HG02852 (cell line): ENCODE results near the gene ALK.
A peak's percentile ranks its signal among the peaks of the same experiment; 100 is the strongest.

Experiments
- ATAC-seq: cut with Tn5 transposase; IDR thresholded peaks from one replicate; pipeline ENCODE4 v1.9.1; 2021; ENCODE audit warnings: mild to moderate bottlenecking, moderate library complexity; ENCODE audit not compliant: unreplicated experiment

ALK gene

DNA sequence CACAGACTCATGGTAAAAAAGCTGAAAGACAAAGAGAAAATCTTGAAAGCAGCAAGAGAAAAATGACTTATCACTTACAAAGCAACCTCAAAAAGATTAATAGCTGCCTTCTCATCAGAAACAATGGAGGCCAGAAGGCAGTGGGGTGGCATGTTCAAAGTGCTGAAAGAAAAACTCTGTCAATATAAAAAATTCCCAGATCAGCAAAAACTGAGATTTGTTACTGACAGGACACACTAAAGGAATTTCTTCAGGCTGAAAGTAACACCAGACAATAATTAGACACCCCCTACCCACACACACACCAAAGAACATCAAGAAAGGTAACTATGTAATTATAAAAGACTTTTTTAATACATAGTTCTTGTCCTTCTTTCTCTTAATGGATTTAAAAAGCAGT is 495.0 kb downstream of the ALK start:
- no peak for ATAC-seq

GRCh38 chr2:29425866-29426265 is 495.5 kb downstream of the ALK start:
- ATAC-seq = no peak

GRCh38 chr2:29423061-29423666 is 498.2 kb downstream of the ALK start:
- ATAC-seq = peak; percentile 71

DNA sequence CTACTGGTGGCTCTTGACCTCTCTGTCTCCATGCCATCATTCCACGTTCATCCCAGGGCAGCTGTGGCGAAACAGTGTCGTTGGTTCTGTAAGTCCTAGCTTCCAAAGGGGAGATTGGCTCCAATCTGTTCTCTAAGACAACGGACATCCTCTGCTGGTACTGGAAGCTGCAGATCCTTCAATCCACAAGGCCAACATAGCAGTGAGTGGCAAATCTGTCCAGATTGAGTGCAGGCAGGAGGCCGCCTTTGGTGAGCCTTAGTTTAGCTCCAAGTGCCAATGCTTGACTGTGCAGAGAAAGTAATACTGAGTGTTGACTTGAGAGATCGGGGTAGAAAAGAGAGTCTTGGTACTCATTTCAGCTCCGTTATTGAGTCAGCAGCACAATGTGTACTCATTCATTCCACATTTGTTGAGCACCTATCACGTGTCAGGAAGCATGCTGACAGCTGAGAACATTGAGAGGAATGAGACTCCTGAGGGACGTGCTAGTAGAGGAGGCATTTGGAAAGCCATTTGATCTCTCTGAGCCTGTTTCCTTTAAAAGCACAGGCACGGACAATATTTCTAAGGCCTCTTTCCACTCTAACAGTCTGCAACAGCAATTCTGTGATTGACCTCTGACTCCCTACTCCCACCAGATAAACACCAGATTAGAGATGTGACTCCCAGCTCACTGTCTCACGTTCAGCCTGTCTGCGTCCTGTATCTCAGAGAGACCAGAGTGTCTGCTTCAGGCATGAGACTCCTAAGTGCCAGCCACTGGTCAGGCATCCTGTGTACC is 500.2 kb downstream of the ALK start:
- ATAC-seq = no peak

- ATAC-seq = no peak
Observed at GRCh38 chr2:29420464-29420863, 500.9 kb downstream of the ALK start.

DNA sequence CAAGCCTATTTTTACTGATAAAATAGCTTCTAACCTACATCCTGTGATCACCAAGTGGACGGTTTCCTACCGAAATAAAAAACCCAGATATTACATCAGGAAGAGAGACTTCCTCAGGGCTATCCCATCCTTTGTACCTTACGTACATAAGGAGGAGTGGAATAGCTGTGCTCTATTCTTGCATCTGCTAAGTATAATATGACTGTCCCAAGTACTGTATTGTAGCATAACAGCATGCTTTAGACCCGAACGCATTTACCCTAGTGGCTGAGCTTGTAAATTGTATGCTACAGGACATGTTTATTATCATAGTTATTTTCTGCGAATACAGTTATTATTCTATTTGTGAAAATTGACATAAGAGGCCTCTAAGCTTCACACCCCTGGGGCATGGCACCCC is 503.8 kb downstream of the ALK start:
- ATAC-seq = no peak

GRCh38 chr2:29412197-29412925 is 509.0 kb downstream of the ALK start:
- no peak for ATAC-seq

GRCh38 chr2:29405707-29406106 is 515.7 kb downstream of the ALK start:
- no peak for ATAC-seq

DNA sequence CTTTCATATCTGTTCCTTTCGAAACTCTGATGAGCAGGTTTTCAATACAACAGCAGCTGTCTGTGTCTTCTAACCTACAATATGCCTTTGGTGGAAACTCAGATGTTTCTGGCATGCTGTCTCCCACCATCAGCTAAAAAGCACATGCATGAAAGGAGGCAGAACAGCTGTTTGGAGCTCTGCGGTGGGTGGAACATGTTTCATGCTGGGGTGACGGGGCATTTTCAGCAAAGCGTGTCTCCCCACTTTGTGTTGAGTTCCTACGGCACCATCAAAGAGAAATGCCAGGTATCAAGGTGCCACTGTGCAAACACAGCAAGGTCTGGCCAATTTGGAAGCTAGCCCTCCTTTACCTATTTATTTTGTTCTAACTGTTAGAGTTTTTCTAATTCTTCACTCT is 516.1 kb downstream of the ALK start:
- ATAC-seq = no peak

DNA sequence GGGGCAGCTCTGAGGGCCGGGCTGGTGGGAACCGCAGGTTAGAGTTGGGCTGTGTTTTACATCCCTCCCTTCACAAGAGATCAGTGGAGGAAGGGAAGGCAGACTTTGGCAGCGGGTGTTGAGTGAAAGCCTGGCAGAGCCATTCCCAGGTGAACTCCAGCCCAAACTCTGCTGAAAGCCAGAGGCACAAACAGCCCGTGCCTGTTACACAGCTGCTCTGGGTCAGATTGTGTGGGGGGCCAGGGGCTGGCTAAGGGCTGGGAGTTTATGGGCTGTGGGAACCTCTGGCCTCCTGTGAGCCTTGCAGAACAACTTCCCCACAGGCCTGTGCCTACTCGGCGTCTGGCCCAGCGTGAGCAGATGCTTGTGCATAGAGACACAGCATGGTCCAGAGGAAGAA is 519.4 kb downstream of the ALK start:
- ATAC-seq = no peak

DNA sequence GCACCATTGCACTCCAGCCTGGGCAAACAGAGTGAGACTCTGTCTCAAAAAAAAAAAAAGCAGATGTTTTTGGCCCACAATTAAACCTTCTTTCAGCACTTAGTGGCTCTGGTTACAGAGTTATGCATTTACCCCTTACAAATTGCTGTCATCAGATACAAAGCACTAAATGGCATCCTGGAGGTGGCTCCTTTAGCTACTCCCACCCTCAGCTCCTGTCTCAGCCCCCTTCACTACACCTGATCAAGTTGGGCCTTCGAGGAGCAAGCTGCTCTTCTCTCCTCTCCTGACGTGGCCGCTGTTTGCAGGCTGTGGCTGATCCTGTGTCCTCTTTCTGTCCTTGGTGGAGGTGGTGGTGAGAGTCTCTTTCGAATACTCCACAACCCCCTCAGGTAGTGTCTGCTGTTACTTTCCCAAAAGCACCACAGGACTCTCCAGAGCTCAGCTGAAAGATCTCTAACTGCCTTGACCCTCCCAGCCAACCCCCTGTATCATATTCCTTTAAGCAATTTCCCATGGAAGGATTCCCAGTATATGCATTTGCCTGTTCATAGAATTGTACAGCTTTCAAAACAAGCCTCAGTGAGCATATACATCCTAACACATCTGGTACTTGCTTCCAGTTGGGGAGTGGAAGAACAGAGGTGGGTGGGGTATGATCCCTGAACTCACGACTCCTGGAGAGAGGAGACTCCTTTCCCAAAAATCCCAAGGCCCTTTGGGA is 520.3 kb downstream of the ALK start:
- no peak for ATAC-seq

DNA sequence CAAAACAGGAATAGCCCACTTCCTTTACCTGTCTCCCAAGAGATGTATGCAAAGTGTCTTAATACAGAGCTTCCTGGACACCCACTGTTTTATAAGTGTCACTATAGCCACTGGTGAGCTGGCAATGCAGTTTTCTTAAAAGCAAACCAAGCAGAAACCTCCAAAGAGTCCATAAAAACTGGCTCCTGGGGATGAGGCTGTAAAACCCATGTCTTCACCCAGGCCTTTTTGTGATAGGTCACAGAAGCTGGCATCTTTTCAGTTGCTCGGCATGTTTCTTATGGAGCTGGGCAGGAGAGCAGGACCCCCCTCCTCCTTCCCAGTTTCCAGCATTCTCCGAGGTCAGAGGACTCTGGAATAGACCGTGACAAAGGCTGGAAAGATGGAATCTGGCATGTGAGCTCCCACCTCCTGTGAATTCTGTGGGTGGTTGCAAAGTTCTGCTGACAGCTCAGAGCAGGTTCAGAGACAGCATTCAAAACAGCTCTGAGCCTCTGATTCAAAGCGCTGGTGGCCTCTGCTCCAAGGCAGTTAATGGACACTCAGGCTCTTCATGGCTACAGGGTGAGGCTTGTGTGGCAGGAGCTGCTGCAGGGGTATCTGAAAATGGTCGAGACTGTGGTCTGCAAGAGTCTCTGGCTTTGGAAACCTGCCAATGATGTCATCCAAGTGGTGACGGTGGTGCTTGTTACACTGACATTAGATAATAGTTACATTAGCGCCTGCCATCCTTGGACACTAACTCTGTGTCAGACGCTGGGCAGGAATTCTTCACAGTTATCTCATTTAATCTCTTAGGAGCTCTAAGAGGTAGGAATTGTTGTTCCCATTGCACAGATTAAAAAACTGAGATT is 522.8 kb downstream of the ALK start:
- no peak for ATAC-seq

DNA sequence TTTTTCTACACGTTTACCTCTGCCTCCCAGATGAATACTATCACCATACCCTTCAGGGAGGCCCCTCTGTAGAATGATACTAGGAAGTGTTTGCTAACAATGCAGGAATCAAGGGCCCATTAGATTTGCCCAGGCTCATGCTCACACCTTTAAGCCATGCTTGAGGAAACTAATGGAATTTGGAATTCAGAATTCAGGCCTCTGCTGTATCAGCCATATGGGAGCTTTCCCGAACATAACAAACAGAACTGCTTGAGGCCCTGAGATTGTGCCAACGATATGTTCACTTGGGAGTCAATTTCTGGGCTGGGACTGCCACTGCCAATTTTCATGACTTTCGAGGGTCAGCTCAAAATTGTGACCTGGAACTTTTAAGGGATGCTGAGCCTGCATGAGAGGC is 523.7 kb downstream of the ALK start:
- ATAC-seq = no peak

- ATAC-seq = no peak
Observed at GRCh38 chr2:29397039-29397438, 524.3 kb downstream of the ALK start.

DNA sequence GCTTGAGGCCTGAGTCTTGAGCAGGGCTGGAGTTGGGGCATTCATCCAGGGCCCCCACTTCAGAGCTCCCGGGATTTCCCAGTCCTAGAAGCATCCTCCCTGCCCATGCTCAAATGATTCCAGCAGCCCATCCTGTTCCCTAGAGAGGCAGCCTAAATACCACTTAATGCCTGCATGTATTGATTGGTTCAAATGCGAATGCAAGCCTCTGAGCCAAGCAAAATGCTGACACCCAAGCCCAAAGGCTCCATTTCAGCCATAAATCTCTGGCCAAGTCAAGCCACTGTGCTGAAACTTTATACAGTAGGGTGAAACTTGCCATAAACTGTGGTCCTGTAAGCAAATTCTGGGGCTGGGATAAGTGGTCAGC is 526.4 kb downstream of the ALK start:
- no peak for ATAC-seq

DNA sequence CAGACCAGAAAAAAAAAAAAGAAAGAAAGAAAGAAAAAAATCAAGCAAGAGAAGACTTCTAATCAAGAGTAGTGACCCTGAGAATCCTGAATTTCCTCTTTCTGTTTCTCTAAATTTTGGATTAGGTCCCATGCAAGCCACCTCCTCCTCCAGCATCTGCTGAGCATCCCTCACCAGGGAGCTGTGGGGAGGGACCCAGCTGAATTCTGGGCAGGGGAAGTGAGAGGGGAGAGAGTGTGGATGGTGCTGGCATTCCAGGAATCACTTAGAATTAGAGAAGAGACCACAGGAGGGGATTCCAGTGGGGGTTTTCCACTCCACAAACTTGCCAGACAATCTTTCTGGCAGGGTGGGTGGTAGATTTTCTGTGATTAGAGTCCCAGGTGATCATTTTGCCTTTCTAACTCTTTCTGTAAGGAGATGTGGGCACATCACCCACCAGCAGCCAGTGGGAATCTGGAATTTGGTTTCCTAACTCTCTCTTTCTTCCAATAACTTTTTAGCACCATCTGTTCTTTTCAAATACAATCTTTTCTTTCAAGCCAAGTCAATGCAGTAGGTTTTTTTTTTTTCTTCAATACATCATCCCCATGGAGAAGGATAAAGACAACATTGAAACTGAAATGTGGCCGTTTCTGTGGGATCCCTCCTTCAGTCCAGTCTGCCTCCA is 526.9 kb downstream of the ALK start:
- no peak for ATAC-seq

GRCh38 chr2:29393676-29394075 is 527.7 kb downstream of the ALK start:
- ATAC-seq = no peak

DNA sequence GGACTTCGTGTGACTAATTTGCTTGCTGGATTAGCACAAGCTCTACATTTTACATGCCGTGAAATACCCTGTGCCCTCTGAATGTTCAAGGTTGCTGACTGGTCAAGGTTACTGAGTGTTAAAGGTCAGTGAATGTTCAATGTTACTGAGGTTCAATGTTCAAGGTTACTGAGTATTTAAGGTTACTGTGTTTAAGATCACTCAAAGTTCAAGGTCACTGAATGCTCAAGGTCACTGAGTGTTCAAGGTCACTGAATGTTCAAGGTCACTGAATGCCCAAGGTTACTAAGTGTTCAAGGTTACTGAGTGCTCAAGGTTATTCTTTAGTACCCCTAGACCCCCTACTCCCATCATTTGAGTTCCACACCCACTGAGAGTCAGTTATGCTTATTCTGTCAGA is 528.6 kb downstream of the ALK start:
- no peak for ATAC-seq

GRCh38 chr2:29390136-29390535 is 531.2 kb downstream of the ALK start:
- no peak for ATAC-seq

DNA sequence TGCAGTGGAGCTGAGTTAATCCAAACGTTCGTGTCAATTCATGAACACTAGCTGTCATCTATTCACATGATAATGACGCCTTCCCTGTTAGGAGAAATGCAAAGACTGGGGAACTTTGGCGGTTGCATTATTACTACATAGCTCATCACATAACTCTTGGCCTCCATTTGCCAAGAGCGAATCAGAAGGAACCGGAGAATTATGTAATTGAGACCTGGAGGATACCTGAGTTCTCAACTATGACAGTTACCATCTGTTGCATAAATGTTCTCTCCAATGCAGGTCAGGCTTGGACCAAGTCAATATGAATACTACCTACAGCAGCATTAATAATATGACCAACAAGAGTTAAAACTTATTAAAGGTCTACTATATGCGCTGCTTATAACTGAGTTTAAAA is 531.7 kb downstream of the ALK start:
- no peak for ATAC-seq
